Measurements from ENCODE around the gene IQCE.

DNA sequence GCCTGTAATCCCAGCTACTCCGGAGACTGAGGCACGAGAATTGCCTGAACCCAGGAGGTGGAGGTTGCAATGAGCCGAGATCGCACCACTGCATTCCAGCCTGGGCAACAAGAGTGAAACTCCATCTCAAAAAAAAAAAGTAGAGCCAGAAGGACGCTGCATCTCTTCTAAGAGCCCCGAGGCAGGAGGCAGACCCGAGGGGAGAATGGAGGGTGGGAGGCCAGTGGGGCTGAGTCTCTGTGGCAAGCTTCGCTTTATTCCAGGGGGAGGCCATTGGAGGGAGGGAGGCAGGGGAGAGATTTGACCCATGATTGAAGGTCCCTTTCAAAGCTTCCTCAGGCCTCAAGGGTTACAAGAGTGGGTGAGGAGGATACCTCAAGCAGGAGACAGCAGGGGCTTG lies 91.7 kb downstream of the IQCE start:
- TF ChIP-seq YY1 (IDR thresholded peaks at IDR 0.05; ENCODE audit: insufficient read depth, insufficient read length) (no peak), SUZ12 (IDR thresholded peaks at IDR 0.05; ENCODE audit: extremely low read depth, insufficient read depth, insufficient read length) (no peak), ZNF274 (IDR thresholded peaks at IDR 0.05; ENCODE audit: low read depth, low read length) (no peak)
